Spinal cord (tissue), 10 donors: ENCODE measurements around the gene SNX5. TPM values are rescaled to one million over a fixed set of nuclear protein-coding genes. Genes with fewer than 3 reads are reported as not detected.

Source experiments
- DNase-seq, 6 donors: peaks; one replicate each; pipeline versions ENCODE4 v3.0.0 to v3.0.0-alpha.2; 2013 to 2015; ENCODE audit warnings: low spot score in 6 of 6, low read depth in 4 of 6
- H3K27ac ChIP-seq: one replicate; pipeline ENCODE4 v1.5.1; 2013; ENCODE audit warnings: low read depth, low read length, control low read depth
- H3K27me3 ChIP-seq: one replicate; pipeline ENCODE4 v1.6.1; 2013; ENCODE audit warnings: low read length; ENCODE audit not compliant: control insufficient read depth, insufficient read depth
- H3K36me3 ChIP-seq: one replicate; pipeline ENCODE4 v1.6.1; 2013; ENCODE audit warnings: low read length; ENCODE audit not compliant: control insufficient read depth, insufficient read depth
- H3K4me1 ChIP-seq: one replicate; pipeline ENCODE4 v1.6.1; 2013; ENCODE audit warnings: low read length; ENCODE audit not compliant: control insufficient read depth, insufficient read depth
- H3K4me3 ChIP-seq: one replicate; pipeline ENCODE4 v1.5.1; 2013; ENCODE audit warnings: low read depth, low read length, control low read depth
- H3K9me3 ChIP-seq: one replicate; pipeline ENCODE4 v1.6.1; 2013; ENCODE audit warnings: low read length; ENCODE audit not compliant: control insufficient read depth, insufficient read depth
- WGBS: methylation state at CpG from one replicate; pipeline ENCODE4 v1.1.5; 2013; ENCODE audit warnings: missing lambda C conversion rate; ENCODE audit not compliant: insufficient coverage; 5-methylcytosine and 5-hydroxymethylcytosine counted together
- polyA plus RNA-seq, 2 donors: library from polyadenylated mRNA; unstranded; fragments of 120-200 nt; gene quantifications; one replicate each; pipeline ENCODE4 v1.2.1, GENCODE V29; 2013; ENCODE audit not compliant: insufficient read length in 2 of 2
- total RNA-seq, 2 donors: library from RNA; depleted of rRNA in 1 of 2; stranded (reverse); fragments of 120-200 nt in 1 of 2; fragments of >200 nt in 1 of 2; gene quantifications; one replicate each; pipeline versions ENCODE4 v1.2.3 to v1.2.4, GENCODE V29; 2013 to 2014
- donor health status: healthy.

SNX5 gene
- total and polyA plus RNA-seq, 4 donors: 81.4 to 128 (median 108) TPM

DNA sequence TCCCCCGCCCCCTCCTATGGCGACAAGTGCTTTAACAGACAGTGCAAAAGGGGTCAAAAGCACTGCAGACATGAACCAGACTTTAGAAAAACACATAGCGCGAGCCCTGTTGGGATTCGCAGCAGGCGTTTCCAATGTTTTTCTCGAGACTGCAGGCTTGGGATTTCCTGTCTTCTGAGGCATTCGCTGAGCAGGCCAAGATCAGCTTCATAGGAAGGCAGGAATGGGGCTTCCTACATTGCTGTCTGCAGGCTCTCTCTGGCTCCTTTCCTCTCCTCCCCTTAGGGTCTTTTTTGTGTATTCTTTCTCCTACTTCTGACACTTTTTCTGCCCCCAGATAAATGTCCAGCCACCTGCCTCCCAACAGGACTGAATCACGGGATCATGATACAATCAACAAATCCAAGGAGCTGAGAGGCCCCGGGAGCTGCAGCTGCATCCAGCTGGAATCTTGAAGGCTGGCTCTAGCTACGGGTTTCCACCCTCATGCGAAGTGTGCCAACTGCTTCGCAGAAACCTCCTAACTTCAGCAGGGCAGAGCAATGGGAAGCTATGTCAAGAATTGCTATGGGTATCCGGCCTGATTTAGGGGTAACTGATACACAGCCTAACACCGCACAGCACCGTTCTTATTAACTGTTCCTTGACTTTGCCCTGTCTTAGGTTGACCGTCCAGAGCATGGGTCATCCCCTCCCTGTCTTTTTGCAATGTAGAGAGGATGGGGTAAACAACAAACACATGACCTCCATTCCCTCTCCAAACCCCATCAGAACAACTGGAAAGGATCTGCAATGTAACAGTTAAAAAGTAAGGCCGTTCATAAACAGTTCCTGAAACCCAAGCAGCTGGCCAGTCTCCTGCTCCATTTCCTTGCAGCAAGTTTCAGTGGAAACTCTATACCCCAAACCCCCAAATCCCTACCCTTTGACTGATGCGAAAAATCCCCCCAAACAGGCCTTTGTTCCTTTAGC is 31.5 kb downstream of the SNX5 start:
- Histone ChIP-seq H3K9me3 (no peaks in the 10 kb centered on the region), H3K27me3 (no peaks in the 10 kb centered on the region), H3K36me3 (peaks cover 13% of the 10 kb centered on the region), H3K4me3 (no peak overlapping the region), H3K4me1 (peaks cover 55% of the 10 kb centered on the region), H3K27ac (no peak overlapping the region)
- WGBS: 35% methylated on average over 11 of the region's 19 CpGs
- DNase-seq: peak in 2 of 6 donors; percentile 42 to 85

GRCh38 chr20:17936286-17936760 is 32.3 kb downstream of the SNX5 start:
- Histone ChIP-seq H3K27me3 (no peaks in the 10 kb centered on the region), H3K27ac (no peak overlapping the region), H3K9me3 (no peaks in the 10 kb centered on the region), H3K36me3 (peaks cover 8% of the 10 kb centered on the region), H3K4me1 (peaks cover 55% of the 10 kb centered on the region), H3K4me3 (no peak overlapping the region)
- DNase-seq: peak in 1 of 6 donors; percentile 24
- WGBS: 69% methylated on average over 6 of the region's 8 CpGs

- H3K9me3 ChIP-seq: no peaks in the 10 kb centered on the region
- H3K4me3 ChIP-seq: no peak overlapping the region
- H3K27me3 ChIP-seq: no peaks in the 10 kb centered on the region
- DNase-seq: no peak
- peaks cover 7% of the 10 kb centered on the region for H3K36me3 ChIP-seq
- peaks cover 55% of the 10 kb centered on the region for H3K4me1 ChIP-seq
- no peak overlapping the region for H3K27ac ChIP-seq
- WGBS: 84% methylated on average over 7 of the region's 9 CpGs
These were observed 32.8 kb downstream of the SNX5 start for GRCh38 chr20:17935761-17936160.

- H3K36me3 ChIP-seq: peaks cover 5% of the 10 kb centered on the region
- H3K9me3 ChIP-seq: no peaks in the 10 kb centered on the region
- no peak overlapping the region for H3K4me3 ChIP-seq
- no peak overlapping the region for H3K27ac ChIP-seq
- no peak for DNase-seq
- no CpG with 5 or more reads among the region's 3 CpGs for WGBS
- H3K4me1 ChIP-seq: peaks cover 55% of the 10 kb centered on the region
- no peaks in the 10 kb centered on the region for H3K27me3 ChIP-seq
These were observed 33.4 kb downstream of the SNX5 start for GRCh38 chr20:17935186-17935585.

DNA sequence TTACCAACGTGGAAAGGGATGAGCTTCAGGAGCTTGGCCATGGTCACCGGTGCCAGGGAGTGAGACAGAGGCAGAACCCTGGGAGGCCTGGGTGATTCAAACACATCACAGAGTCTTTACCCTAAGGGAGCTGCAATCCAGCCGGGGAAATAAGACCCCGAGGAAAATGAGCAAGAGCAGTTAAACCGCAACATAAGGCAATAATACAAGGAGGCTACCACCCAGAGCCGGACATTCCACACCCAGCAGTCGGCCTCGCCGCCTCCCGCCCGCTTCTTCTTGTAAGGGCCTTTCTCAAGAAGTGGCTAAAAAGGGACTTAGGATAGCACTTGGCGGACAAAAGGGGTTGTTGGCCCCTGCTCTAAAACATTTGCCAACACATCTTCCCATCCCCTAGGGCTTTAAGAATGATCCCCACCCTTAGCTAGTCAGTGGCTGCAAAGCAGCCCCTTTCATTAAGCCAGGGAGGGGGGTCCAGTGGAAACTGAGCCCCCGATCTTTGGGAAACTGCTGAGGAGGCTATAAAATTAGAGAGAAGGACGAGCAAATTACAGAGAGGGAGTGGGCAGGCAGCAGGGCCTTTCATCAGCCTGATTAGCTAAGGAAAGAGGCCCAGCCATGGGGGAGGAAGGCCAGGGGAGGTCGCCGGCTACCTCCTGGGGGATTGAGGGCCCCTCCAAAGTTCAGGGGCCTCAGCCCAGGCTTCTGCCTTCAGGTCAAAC is 34.3 kb downstream of the SNX5 start:
- Histone ChIP-seq H3K36me3 (no peaks in the 10 kb centered on the region), H3K27ac (no peak overlapping the region), H3K9me3 (no peaks in the 10 kb centered on the region), H3K27me3 (no peaks in the 10 kb centered on the region), H3K4me3 (no peak overlapping the region), H3K4me1 (peaks cover 52% of the 10 kb centered on the region)
- WGBS: 50% methylated on average over 15 of the region's 16 CpGs
- no peak for DNase-seq

- H3K27me3 ChIP-seq: no peaks in the 10 kb centered on the region
- no peaks in the 10 kb centered on the region for H3K9me3 ChIP-seq
- H3K27ac ChIP-seq: peak overlapping the region; percentile 10
- no peak overlapping the region for H3K4me3 ChIP-seq
- H3K4me1 ChIP-seq: peaks cover 46% of the 10 kb centered on the region
- WGBS: 50% methylated on average over 5 of the region's 5 CpGs
- H3K36me3 ChIP-seq: no peaks in the 10 kb centered on the region
- peak in 1 of 6 donors; percentile 3 for DNase-seq
These were observed 34.9 kb downstream of the SNX5 start for GRCh38 chr20:17933711-17934110.

GRCh38 chr20:17933121-17933520 is 35.5 kb downstream of the SNX5 start:
- 71% methylated on average over 1 of the region's 1 CpG for WGBS
- DNase-seq: no peak
- no peaks in the 10 kb centered on the region for H3K36me3 ChIP-seq
- H3K27me3 ChIP-seq: no peaks in the 10 kb centered on the region
- H3K4me3 ChIP-seq: no peak overlapping the region
- H3K9me3 ChIP-seq: no peaks in the 10 kb centered on the region
- H3K4me1 ChIP-seq: peaks cover 42% of the 10 kb centered on the region
- no peak overlapping the region for H3K27ac ChIP-seq

DNA sequence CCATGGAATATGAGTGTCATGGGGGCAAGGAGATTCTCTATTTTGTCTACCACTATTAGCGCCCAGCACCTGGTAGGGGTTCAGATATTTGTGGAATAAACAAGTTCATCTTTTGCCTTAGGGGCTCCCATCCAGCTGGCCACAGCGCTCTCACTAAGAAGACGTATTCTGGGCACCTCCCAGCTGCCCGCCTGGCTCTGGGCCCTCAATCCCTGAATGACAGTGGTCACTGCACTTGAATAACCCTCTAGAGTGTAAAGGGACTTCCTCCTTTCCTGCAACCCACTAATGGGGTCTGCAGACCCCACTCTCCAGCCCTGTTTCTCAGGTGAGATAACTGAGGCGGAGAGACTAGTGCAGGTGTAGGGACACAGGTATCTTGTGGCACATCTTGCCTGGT is 36.2 kb downstream of the SNX5 start:
- H3K9me3 ChIP-seq: no peaks in the 10 kb centered on the region
- no peak for DNase-seq
- no peak overlapping the region for H3K4me3 ChIP-seq
- H3K27me3 ChIP-seq: no peaks in the 10 kb centered on the region
- no peak overlapping the region for H3K27ac ChIP-seq
- 64% methylated on average over 4 of the region's 5 CpGs for WGBS
- H3K36me3 ChIP-seq: no peaks in the 10 kb centered on the region
- H3K4me1 ChIP-seq: peaks cover 38% of the 10 kb centered on the region

GRCh38 chr20:17931513-17931912 is 37.1 kb downstream of the SNX5 start:
- WGBS: 100% methylated on average over 1 of the region's 1 CpG
- no peak for DNase-seq
- peaks cover 30% of the 10 kb centered on the region for H3K4me1 ChIP-seq
- H3K36me3 ChIP-seq: no peaks in the 10 kb centered on the region
- no peak overlapping the region for H3K4me3 ChIP-seq
- H3K27me3 ChIP-seq: no peaks in the 10 kb centered on the region
- H3K9me3 ChIP-seq: no peaks in the 10 kb centered on the region
- H3K27ac ChIP-seq: no peak overlapping the region
